HepG2 (cell line): ENCODE measurements around the gene HPCAL1. TPM values are rescaled to one million over a fixed set of nuclear protein-coding genes. Genes with fewer than 3 reads are reported as not detected.

ENCODE experiments used
- ATAC-seq: fragments of 200-7000 bp; cut with Tn5 transposase; 3 replicates; pipeline ENCODE4 v1.9.1; 2020; ENCODE audit warnings: mild to moderate bottlenecking, moderate library complexity
- BruUV-seq: library from RNA; stranded (reverse); fragments of 400-500 nt; replicated peaks from 2 replicates; lab custom pipeline; 2021; lab: Mats Ljungman, UMichigan
- CTCF ChIA-PET: fragments of 300-600 bp; formaldehyde crosslinking; extraction: SDS; loops from one replicate; lab custom pipeline; 2021; ENCODE audit warnings: low total read pairs, inconsistent platforms, low intra/inter-chr PET ratio; lab: Yijun Ruan, JAX
- POLR2A ChIA-PET: fragments of 350-600 bp; sonication (Branson Sonifier 250); formaldehyde crosslinking; loops from one replicate; lab custom pipeline; 2020; ENCODE audit warnings: antibody characterized with exemption, inconsistent platforms; lab: Yijun Ruan, JAX
- DNase-seq: peaks from one replicate; pipeline ENCODE4 v3.0.0-alpha.2; 2015; ENCODE audit warnings: low spot score
- FAIRE-seq: peaks from 3 replicates; lab custom pipeline; 2011; peaks lifted over from hg19 to GRCh38; lab: Jason Lieb, UNC
- H2AFZ ChIP-seq: one replicate; pipeline ENCODE4 v1.6.1; 2011; ENCODE audit warnings: low read length, inconsistent platforms
- H3K27ac ChIP-seq: fragments of 300-600 bp; 3 replicates; pipeline ENCODE4 v1.8.0; 2011; ENCODE audit warnings: mixed run types, mild to moderate bottlenecking, mixed read lengths, low read length, inconsistent platforms; ENCODE audit not compliant: insufficient read depth; ENCODE audit errors: extremely low read length
- H3K27me3 ChIP-seq, 2 experiments: fragments of 200-600 bp in 1 of 2; 2 replicates in 1 of 2; 3 replicates in 1 of 2; pipeline versions ENCODE4 v1.6.0 to v1.8.0; 2011; ENCODE audit warnings: low read length in 2 of 2, mild to moderate bottlenecking in 2 of 2, moderate library complexity in 2 of 2, inconsistent platforms in 1 of 2; ENCODE audit not compliant: insufficient read depth in 2 of 2, control insufficient read depth in 1 of 2
- H3K36me3 ChIP-seq, 2 experiments: fragments of 200-600 bp in 1 of 2; replicated peaks in 1 of 2; 2 replicates in 1 of 2; 3 replicates in 1 of 2; pipeline versions ENCODE4 v1.5.1 to v1.8.0; 2011; ENCODE audit warnings: low read length in 2 of 2, inconsistent platforms in 1 of 2; ENCODE audit not compliant: insufficient read depth in 2 of 2, control insufficient read depth in 1 of 2
- H3K4me1 ChIP-seq: 2 replicates; pipeline ENCODE4 v1.5.1; 2012; ENCODE audit warnings: low read length, inconsistent platforms; ENCODE audit not compliant: insufficient read depth
- H3K4me2 ChIP-seq: 2 replicates; pipeline ENCODE4 v1.6.0; 2011; ENCODE audit warnings: low read depth, low read length, inconsistent platforms
- H3K4me3 ChIP-seq, 3 experiments: fragments of 200-600 bp in 1 of 3; sonication (generic), shearing (Covaris generic) in 1 of 3; replicated peaks in 1 of 3; 2 replicates each; pipeline ENCODE4 v1.5.1; 2011 to 2016; ENCODE audit warnings: low read length in 3 of 3, inconsistent platforms in 2 of 3, low read depth in 2 of 3, mild to moderate bottlenecking in 2 of 3, control low read depth in 1 of 3, mixed read lengths in 1 of 3; ENCODE audit not compliant: insufficient read depth in 1 of 3
- H3K79me2 ChIP-seq: one replicate; pipeline ENCODE4 v1.6.1; 2011; ENCODE audit warnings: low read length, inconsistent platforms; ENCODE audit not compliant: insufficient read depth
- H3K9ac ChIP-seq: 2 replicates; pipeline ENCODE4 v1.6.0; 2011; ENCODE audit warnings: mild to moderate bottlenecking, low read depth, low read length, inconsistent platforms; ENCODE audit not compliant: insufficient read depth
- H3K9me3 ChIP-seq: 2 replicates; pipeline ENCODE4 v1.5.1; 2012; ENCODE audit warnings: mild to moderate bottlenecking, low read length
- H4K20me1 ChIP-seq: 2 replicates; pipeline ENCODE4 v1.6.0; 2011; ENCODE audit warnings: inconsistent platforms, mild to moderate bottlenecking, low read length, moderate library complexity; ENCODE audit not compliant: insufficient read depth
- ADNP ChIP-seq: sonication (generic); formaldehyde crosslinking; IDR thresholded peaks from 2 replicates; pipeline ENCODE4 v1.4.0; 2020; ENCODE audit warnings: missing genetic modification reagents
- ETV6 ChIP-seq: sonication (generic); formaldehyde crosslinking; conservative IDR thresholded peaks from 2 replicates; pipeline ENCODE4 v1.4.0; 2020; ENCODE audit warnings: missing genetic modification reagents
- NFYC ChIP-seq: IDR thresholded peaks from 2 replicates; pipeline ENCODE4 v1.6.1; 2016; ENCODE audit warnings: missing genetic modification reagents, missing compliant biosample characterization
- RFXANK ChIP-seq: IDR thresholded peaks from 2 replicates; pipeline ENCODE4 v1.6.1; 2016
- SATB2 ChIP-seq: sonication (generic); formaldehyde crosslinking; IDR thresholded peaks from 2 replicates; pipeline ENCODE4 v1.5.0; 2020; ENCODE audit warnings: missing genetic modification reagents
- ZNF879 ChIP-seq: sonication (generic); formaldehyde crosslinking; IDR thresholded peaks from 2 replicates; pipeline ENCODE4 v1.8.1; 2023; ENCODE audit warnings: missing genetic modification reagents
- WGBS: methylation state at CpG from one replicate; pipeline ENCODE4 v1.1.6; 2017; ENCODE audit warnings: low lambda C conversion rate; 5-methylcytosine and 5-hydroxymethylcytosine counted together
- in situ Hi-C: cut with HindIII; loops from 2 replicates; pipeline ENCODE4 v1.10.0; 2017; ENCODE audit warnings: low pct_unique_long_range_greater_than_20kb; ENCODE audit not compliant: extremely low pct_ligation_motif_present
- intact Hi-C: fragments of 100-400 bp; cut with micrococcal nuclease; formaldehyde crosslinking; loops from one replicate; pipeline ENCODE4 v1.10.0; 2022; ENCODE audit not compliant: unreplicated experiment
- polyA plus RNA-seq, 8 experiments: library from polyadenylated mRNA; depleted of rRNA in 3 of 8; stranded (reverse) in 7 of 8; unstranded in 1 of 8; fragments of >200 nt; fragmentation: Illumina TruSeq in 4 of 8; extraction: Trizol in 4 of 8; gene quantifications; 2 replicates each; pipeline versions ENCODE4 v1.2.1 to v1.2.3, GENCODE V29; 2011 to 2016; ENCODE audit warnings: low read depth in 4 of 8, missing spikeins in 1 of 8, mixed read lengths in 1 of 8; ENCODE audit not compliant: insufficient read depth in 1 of 8
- total RNA-seq, 5 experiments: library from RNA; depleted of rRNA; stranded (reverse); fragments of >200 nt; fragmentation: Illumina TruSeq; extraction: Trizol; gene quantifications; 2 replicates each; pipeline ENCODE4 v1.2.3, GENCODE V29; 2016; ENCODE audit warnings: low read depth in 1 of 5
- TF ChIP-seq, protein P1 (sequence below): fragments of 450-650 bp; IDR thresholded peaks from 2 replicates; pipeline ENCODE4 v1.6.1; 2017; ENCODE audit warnings: mild to moderate bottlenecking
- TF ChIP-seq, protein P2 (sequence below): sonication (generic); formaldehyde crosslinking; IDR thresholded peaks from 2 replicates; pipeline ENCODE4 v1.9.0; 2021; ENCODE audit warnings: missing genetic modification reagents, mild to moderate bottlenecking, borderline replicate concordance

The HPCAL1 gene
- total and polyA plus RNA-seq, 2 of the 13 experiments (the other 11 are each of a cell fraction or from before 2014, with no cell fraction given) = 29.5 to 29.9 TPM

- in situ Hi-C loops = no loop called here
- H3K4me3 ChIP-seq = no peak overlapping the region
- DNase-seq = no peak
- H3K9me3 ChIP-seq = no peaks in the 10 kb centered on the region
- no peak for FAIRE-seq
- no peak for ATAC-seq
- intact Hi-C loops = no loop called here
- peaks cover 1% of the 10 kb centered on the region for H3K79me2 ChIP-seq
- H3K36me3 ChIP-seq = peaks cover 4% of the 10 kb centered on the region in 2 experiments; a peak in 1 of 5 replicates
- H3K27me3 ChIP-seq = no peaks in the 10 kb centered on the region
- no peak overlapping the region for H2AFZ ChIP-seq
- 89% methylated on average over 16 of the region's 16 CpGs for WGBS
- CTCF ChIA-PET = no interaction called here
- no peak overlapping the region for H3K9ac ChIP-seq
- TF ChIP-seq ZNF879 (CRISPR knock-in tag) = no peak
- TF ChIP-seq, protein P1, sequence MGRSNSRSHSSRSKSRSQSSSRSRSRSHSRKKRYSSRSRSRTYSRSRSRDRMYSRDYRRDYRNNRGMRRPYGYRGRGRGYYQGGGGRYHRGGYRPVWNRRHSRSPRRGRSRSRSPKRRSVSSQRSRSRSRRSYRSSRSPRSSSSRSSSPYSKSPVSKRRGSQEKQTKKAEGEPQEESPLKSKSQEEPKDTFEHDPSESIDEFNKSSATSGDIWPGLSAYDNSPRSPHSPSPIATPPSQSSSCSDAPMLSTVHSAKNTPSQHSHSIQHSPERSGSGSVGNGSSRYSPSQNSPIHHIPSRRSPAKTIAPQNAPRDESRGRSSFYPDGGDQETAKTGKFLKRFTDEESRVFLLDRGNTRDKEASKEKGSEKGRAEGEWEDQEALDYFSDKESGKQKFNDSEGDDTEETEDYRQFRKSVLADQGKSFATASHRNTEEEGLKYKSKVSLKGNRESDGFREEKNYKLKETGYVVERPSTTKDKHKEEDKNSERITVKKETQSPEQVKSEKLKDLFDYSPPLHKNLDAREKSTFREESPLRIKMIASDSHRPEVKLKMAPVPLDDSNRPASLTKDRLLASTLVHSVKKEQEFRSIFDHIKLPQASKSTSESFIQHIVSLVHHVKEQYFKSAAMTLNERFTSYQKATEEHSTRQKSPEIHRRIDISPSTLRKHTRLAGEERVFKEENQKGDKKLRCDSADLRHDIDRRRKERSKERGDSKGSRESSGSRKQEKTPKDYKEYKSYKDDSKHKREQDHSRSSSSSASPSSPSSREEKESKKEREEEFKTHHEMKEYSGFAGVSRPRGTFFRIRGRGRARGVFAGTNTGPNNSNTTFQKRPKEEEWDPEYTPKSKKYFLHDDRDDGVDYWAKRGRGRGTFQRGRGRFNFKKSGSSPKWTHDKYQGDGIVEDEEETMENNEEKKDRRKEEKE = no peak
- TF ChIP-seq RFXANK = no peak
- TF ChIP-seq NFYC = no peak
- TF ChIP-seq, protein P2, sequence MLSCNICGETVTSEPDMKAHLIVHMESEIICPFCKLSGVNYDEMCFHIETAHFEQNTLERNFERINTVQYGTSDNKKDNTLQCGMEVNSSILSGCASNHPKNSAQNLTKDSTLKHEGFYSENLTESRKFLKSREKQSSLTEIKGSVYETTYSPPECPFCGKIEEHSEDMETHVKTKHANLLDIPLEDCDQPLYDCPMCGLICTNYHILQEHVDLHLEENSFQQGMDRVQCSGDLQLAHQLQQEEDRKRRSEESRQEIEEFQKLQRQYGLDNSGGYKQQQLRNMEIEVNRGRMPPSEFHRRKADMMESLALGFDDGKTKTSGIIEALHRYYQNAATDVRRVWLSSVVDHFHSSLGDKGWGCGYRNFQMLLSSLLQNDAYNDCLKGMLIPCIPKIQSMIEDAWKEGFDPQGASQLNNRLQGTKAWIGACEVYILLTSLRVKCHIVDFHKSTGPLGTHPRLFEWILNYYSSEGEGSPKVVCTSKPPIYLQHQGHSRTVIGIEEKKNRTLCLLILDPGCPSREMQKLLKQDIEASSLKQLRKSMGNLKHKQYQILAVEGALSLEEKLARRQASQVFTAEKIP (CRISPR knock-in tag) = no peak
- TF ChIP-seq SATB2 (CRISPR knock-in tag) = no peak
- TF ChIP-seq ADNP = no peak
- TF ChIP-seq ETV6 (CRISPR knock-in tag) = no peak
- no peak overlapping the region for H3K4me2 ChIP-seq
- POLR2A ChIA-PET = no interaction called here
- peaks cover 52% of the 10 kb centered on the region for H3K4me1 ChIP-seq
- H4K20me1 ChIP-seq = peaks cover 38% of the 10 kb centered on the region
- H3K27ac ChIP-seq = no peak overlapping the region
- BruUV-seq = no TSS peak
Measured at GRCh38 chr2:10360850-10361588, 58.3 kb downstream of the HPCAL1 start.
